NCI-H2196 treated with DMSO at 0.1 percent for 48 hours (cell line): ENCODE results near the gene TMEM156.
"Not testable (repeated sequence)": the region's sequence is repeated elsewhere in the genome, so short reads cannot be mapped to it uniquely, and the experiment has no call there.

Source experiments
- DNase-seq: peaks from one replicate; lab custom pipeline; 2025; ENCODE audit not compliant: unreplicated experiment; lab: John Stamatoyannopoulos, UW

Gene TMEM156

GRCh38 chr4:39043861-39044363 lies 11.7 kb upstream of the TMEM156 start:
- no peak for DNase-seq

GRCh38 chr4:39043058-39043860 lies 11.1 kb upstream of the TMEM156 start:
- DNase-seq: no peak

- DNase-seq: no peak
These were observed 10.2 kb upstream of the TMEM156 start for GRCh38 chr4:39042366-39042765.

GRCh38 chr4:39039108-39039507 lies 6.9 kb upstream of the TMEM156 start:
- no peak for DNase-seq

GRCh38 chr4:39037941-39038340 lies 5.7 kb upstream of the TMEM156 start:
- DNase-seq: no peak

GRCh38 chr4:39037491-39037825 lies 5.2 kb upstream of the TMEM156 start:
- no peak for DNase-seq

- no peak for DNase-seq
These were observed 4.0 kb upstream of the TMEM156 start for GRCh38 chr4:39036172-39036571.

- DNase-seq: not testable (repeated sequence)
These were observed 604 bp downstream of the TMEM156 start for GRCh38 chr4:39031590-39032020.

GRCh38 chr4:39030725-39031124 lies 1.5 kb downstream of the TMEM156 start:
- DNase-seq: no peak

- DNase-seq: no peak
These were observed 2.2 kb downstream of the TMEM156 start for GRCh38 chr4:39029752-39030694.

- DNase-seq: no peak
These were observed 6.1 kb downstream of the TMEM156 start for GRCh38 chr4:39026096-39026495.

- no peak for DNase-seq
These were observed 6.6 kb downstream of the TMEM156 start for GRCh38 chr4:39025552-39026085.

GRCh38 chr4:39024311-39024865 lies 7.8 kb downstream of the TMEM156 start:
- no peak for DNase-seq

- no peak for DNase-seq
These were observed 9.2 kb downstream of the TMEM156 start for GRCh38 chr4:39023059-39023458.

- no peak for DNase-seq
These were observed 10.0 kb downstream of the TMEM156 start for GRCh38 chr4:39022241-39022640.

- DNase-seq: no peak
These were observed 10.6 kb downstream of the TMEM156 start for GRCh38 chr4:39021631-39022030.

GRCh38 chr4:39020130-39020529 lies 12.1 kb downstream of the TMEM156 start:
- DNase-seq: no peak

- no peak for DNase-seq
These were observed 18.2 kb downstream of the TMEM156 start for GRCh38 chr4:39014028-39014427.

- DNase-seq: no peak
These were observed 27.5 kb downstream of the TMEM156 start for GRCh38 chr4:39004758-39005157.

- DNase-seq: not testable (repeated sequence)
These were observed 30.2 kb downstream of the TMEM156 start for GRCh38 chr4:39002058-39002457.

GRCh38 chr4:38995660-38996005 lies 36.6 kb downstream of the TMEM156 start:
- DNase-seq: no peak
